GM21825 (cell line): ENCODE data around the gene PUS7L.
"Not testable (repeated sequence)": the region's sequence is repeated elsewhere in the genome, so short reads cannot be mapped to it uniquely, and the experiment has no call there.

Experiments used
- ATAC-seq: cut with Tn5 transposase; IDR thresholded peaks from one replicate; pipeline ENCODE4 v1.9.1; 2021; ENCODE audit warnings: mild to moderate bottlenecking, moderate library complexity; ENCODE audit not compliant: unreplicated experiment

Gene PUS7L

GRCh38 chr12:43758728-43759563, at the start of gene PUS7L, which contains the start of gene IRAK4:
TSS of gene PUS7L (minus strand) at chr12:43758790. CDS start at chr12:43755245, 3,545 bp downstream.
TSS of gene IRAK4 (plus strand) at chr12:43758951. CDS start at chr12:43768112, 9,161 bp downstream.
- ATAC-seq: peak; percentile 97

DNA sequence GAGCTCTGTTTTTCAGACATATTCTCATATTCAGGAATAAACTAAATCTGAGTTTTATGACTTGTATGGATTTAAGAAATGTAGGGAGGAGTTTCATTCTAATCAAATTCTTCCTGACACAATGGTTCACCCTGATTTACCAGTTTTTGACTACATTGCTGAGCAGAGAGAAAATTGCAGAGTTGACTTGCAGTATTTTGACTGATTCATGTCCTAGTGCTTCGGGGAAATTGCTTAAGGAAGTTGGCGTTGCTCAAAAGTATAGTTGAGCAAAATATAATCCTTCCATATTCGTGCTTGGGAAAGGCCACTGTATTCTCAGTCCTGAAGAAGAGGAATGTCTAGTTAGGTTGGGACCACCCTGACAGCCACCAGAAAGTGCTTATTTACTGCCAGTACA, 48.8 kb upstream of the PUS7L start:
- ATAC-seq: no peak

GRCh38 chr12:43806737-43807072, 48.1 kb upstream of the PUS7L start:
- ATAC-seq: no peak

- peak; percentile 95 for ATAC-seq
Measured at GRCh38 chr12:43805860-43806736, 47.5 kb upstream of the PUS7L start, which contains the start of gene TWF1. TSS of gene TWF1 (minus strand) at chr12:43806317. CDS start at chr12:43806245, 72 bp downstream.

DNA sequence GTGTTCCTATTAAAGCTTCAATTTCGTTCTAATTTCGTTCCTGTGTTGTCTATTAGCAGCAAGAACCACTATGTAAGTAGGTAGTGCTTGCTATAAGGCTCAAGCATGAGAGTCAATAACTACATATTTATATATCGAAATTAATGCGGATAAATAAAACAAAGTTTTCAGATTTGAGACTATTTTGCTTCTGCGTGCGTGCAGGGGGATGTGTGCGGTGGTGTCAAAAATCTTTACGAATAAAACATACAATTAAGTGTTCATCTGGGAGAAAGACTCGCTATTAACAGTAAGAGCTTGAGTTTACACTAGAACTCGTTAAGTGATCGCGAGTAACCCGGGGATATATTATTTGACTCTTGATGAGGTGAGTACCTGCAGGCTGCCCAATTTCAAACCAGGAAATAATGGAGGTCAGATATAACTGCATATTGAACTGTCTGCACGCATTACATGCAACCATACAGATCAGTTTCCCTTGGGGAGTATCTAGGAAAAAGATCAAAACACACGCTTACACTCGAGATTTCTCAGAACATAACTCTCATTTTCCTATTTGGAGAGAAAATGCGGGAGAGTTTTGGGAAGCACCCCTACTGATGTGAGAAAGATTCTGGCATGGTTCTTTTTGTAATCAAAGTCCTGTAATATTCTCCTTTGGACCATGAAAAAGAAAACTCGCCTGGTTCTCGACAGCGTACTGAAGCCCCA, 46.7 kb upstream of the PUS7L start:
- no peak for ATAC-seq

GRCh38 chr12:43797561-43798217, 39.1 kb upstream of the PUS7L start:
- ATAC-seq: no peak

GRCh38 chr12:43795716-43796280, 37.2 kb upstream of the PUS7L start:
- no peak for ATAC-seq

DNA sequence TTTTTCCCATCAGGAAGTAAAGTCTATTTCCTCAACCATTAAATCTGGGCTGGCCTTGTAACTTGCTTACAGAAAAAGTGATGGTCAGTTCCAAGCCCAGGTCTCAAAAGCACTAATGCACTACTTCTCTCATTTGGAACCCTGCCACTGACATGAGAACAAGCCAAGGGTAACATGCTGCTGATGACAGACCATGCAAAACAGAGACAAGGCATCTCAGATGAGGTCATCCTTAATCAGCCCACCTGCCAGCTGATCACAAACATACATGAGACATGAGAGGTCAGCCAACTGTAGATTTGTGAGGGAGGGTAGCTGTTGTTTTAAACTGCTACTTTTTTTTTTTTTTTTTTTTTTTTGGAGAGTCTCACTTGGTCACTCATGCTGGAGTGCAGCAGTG, 31.4 kb upstream of the PUS7L start:
- no peak for ATAC-seq

GRCh38 chr12:43786899-43787693, 28.5 kb upstream of the PUS7L start:
- ATAC-seq: no peak

DNA sequence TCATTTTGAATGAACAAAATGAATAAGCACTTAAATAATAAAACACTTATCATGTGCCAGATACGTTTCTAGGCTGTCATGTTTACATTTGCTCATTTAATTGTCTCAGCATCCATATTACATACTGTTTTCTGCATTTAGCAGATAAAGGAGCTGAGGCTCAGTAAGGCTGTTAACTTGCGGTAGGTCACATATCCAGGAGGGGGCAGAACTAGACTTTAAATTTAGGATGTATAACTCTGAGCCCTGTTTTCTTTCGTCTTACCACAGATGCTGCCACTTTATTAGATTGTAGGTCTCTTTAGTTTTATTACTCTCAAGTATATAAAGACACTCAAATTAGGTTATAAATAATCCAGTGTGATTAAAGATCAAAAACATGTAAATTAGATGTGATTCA, 17.9 kb upstream of the PUS7L start:
- no peak for ATAC-seq

- no peak for ATAC-seq
Measured at GRCh38 chr12:43766291-43766690, 7.7 kb upstream of the PUS7L start.

GRCh38 chr12:43764528-43764927, 5.9 kb upstream of the PUS7L start:
- ATAC-seq: no peak

DNA sequence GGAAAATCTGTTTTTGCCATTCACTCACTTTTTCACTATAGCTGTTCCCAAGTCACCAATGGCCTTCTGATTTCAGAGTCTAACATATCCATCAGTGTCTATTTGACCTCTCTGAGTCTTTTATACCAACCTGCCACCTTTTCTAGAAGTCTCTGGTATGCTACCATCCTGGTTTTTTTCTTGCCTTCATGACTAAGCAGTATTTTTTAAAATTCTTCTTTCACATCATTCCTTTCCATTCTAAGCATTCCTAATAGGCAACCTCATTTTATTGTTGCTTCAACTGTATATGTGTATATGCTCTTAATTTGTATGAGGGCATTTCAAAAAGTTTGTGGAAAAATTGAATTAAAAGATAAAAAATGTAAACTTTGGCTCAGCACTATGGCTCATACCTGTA, 5.2 kb upstream of the PUS7L start:
- no peak for ATAC-seq

GRCh38 chr12:43762596-43762995, 4.0 kb upstream of the PUS7L start:
- no peak for ATAC-seq

DNA sequence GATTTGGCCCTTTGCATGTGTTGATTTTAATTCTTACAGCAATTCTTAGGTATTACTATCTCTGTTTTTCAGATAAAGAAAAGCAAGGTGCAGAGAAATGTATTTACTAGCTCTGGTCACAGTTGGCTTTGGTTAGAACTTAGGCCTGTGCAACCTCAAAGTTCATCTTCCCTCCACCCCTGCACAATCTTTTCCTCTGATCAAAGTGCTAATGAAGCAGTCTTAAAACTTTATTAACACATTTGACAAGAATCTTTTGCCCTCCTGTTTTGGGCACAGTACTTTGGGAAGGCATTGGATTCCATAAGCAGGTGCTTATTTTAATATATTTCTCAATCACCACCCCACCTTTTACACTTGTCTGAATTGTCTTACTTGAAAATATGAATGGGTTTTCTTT, 2.9 kb upstream of the PUS7L start:
- ATAC-seq: no peak

GRCh38 chr12:43760396-43760795, 1.8 kb upstream of the PUS7L start:
- ATAC-seq: no peak

GRCh38 chr12:43758247-43758727, 303 bp downstream of the PUS7L start:
- ATAC-seq: no peak

- no peak for ATAC-seq
Measured at GRCh38 chr12:43754015-43754414, 4.6 kb downstream of the PUS7L start.

DNA sequence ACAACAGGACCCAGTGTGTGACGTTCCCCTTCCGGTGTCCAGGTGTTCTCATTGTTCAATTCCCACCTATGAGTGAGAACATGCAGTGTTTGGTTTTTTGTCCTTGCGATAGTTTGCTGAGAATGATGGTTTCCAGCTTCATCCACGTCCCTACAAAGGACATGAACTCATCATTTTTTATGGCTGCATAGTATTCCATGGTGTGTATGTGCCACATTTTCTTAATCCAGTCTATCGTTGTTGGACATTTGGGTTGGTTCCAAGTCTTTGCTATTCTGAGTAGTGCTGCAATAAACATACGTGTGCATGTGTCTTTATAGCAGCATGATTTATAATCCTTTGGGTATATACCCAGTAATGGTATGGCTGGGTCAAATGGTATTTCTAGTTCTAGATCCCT, 7.2 kb downstream of the PUS7L start:
- not testable (repeated sequence) for ATAC-seq
